ENCODE results near the gene PLA2G2A. TPM values are rescaled to one million over a fixed set of nuclear protein-coding genes. Genes with fewer than 3 reads are reported as not detected.
"Not testable (repeated sequence)": the region's sequence is repeated elsewhere in the genome, so short reads cannot be mapped to it uniquely, and the experiment has no call there.

Gene PLA2G2A
- total RNA-seq, 4 donors from 2014 or later: 6.4 to 69.0 (median 26.7) TPM

- Histone ChIP-seq H3K4me3 (no peak overlapping the region), H3K9me3 (no peaks in the 10 kb centered on the region), H3K36me3 (no peaks in the 10 kb centered on the region), H3K27ac (no peak overlapping the region), H3K4me1 (peaks cover 5% of the 10 kb centered on the region), H3K27me3 (no peaks in the 10 kb centered on the region)
- WGBS: 68% methylated on average over 4 of the region's 4 CpGs
- DNase-seq (ENCODE audit: low spot score in 2 of 2): no peak
- TF ChIP-seq POLR2AphosphoS5 (IDR thresholded peaks at IDR 0.05) (no peak), POLR2A (IDR thresholded peaks at IDR 0.05) (no peak), EP300 (IDR thresholded peaks at IDR 0.05) (no peak), CTCF (IDR thresholded peaks at IDR 0.05) (no peak)
Measured at GRCh38 chr1:19988267-19989006, 9.0 kb upstream of the PLA2G2A start.

GRCh38 chr1:19987719-19988118 lies 8.3 kb upstream of the PLA2G2A start:
- H3K4me1 ChIP-seq: peaks cover 5% of the 10 kb centered on the region
- 93% methylated on average over 2 of the region's 2 CpGs for WGBS
- DNase-seq (ENCODE audit: low spot score in 2 of 2): no peak

GRCh38 chr1:19984409-19985016 lies 5.1 kb upstream of the PLA2G2A start:
- peaks cover 11% of the 10 kb centered on the region for H3K4me1 ChIP-seq
- WGBS: 93% methylated on average over 31 of the region's 32 CpGs

More at GRCh38 chr1:19987719-19988118, 8.3 kb upstream of the PLA2G2A start:
- Histone ChIP-seq H3K27ac (no peak overlapping the region), H3K27me3 (no peaks in the 10 kb centered on the region), H3K4me3 (no peak overlapping the region), H3K9me3 (no peaks in the 10 kb centered on the region), H3K36me3 (no peaks in the 10 kb centered on the region)
- no peak for TF ChIP-seq CTCF (IDR thresholded peaks at IDR 0.05)
- no peak for TF ChIP-seq EP300 (IDR thresholded peaks at IDR 0.05)
- no peak for TF ChIP-seq POLR2AphosphoS5 (IDR thresholded peaks at IDR 0.05)
- TF ChIP-seq POLR2A (IDR thresholded peaks at IDR 0.05): no peak

GRCh38 chr1:19981507-19982312 lies 2.3 kb upstream of the PLA2G2A start:
- TF ChIP-seq EP300 (IDR thresholded peaks at IDR 0.05) (no peak), POLR2AphosphoS5 (IDR thresholded peaks at IDR 0.05) (no peak), POLR2A (IDR thresholded peaks at IDR 0.05) (no peak), CTCF (IDR thresholded peaks at IDR 0.05) (no peak)
- H3K4me3 ChIP-seq: no peak overlapping the region
- H3K9me3 ChIP-seq: no peaks in the 10 kb centered on the region
- 50% methylated on average over 12 of the region's 12 CpGs for WGBS
- H3K36me3 ChIP-seq: no peaks in the 10 kb centered on the region
- H3K27ac ChIP-seq: no peak overlapping the region
- peaks cover 6% of the 10 kb centered on the region for H3K4me1 ChIP-seq
- no peaks in the 10 kb centered on the region for H3K27me3 ChIP-seq
- no peak for DNase-seq (ENCODE audit: low spot score in 2 of 2)

More at GRCh38 chr1:19984409-19985016, 5.1 kb upstream of the PLA2G2A start:
- DNase-seq (ENCODE audit: low spot score in 2 of 2); H3K27me3 ChIP-seq; H3K9me3 ChIP-seq; H3K27ac ChIP-seq; H3K4me3 ChIP-seq; H3K36me3 ChIP-seq: not testable (repeated sequence)

- WGBS: 50% methylated on average over 1 of the region's 1 CpG
- TF ChIP-seq POLR2AphosphoS5 (IDR thresholded peaks at IDR 0.05): no peak
- TF ChIP-seq EP300 (IDR thresholded peaks at IDR 0.05): no peak
- TF ChIP-seq POLR2A (IDR thresholded peaks at IDR 0.05): no peak
- TF ChIP-seq CTCF (IDR thresholded peaks at IDR 0.05): no peak
- Histone ChIP-seq H3K4me1 (peaks cover 6% of the 10 kb centered on the region), H3K4me3 (no peak overlapping the region), H3K27me3 (no peaks in the 10 kb centered on the region), H3K27ac (no peak overlapping the region), H3K9me3 (no peaks in the 10 kb centered on the region), H3K36me3 (no peaks in the 10 kb centered on the region)
- DNase-seq (ENCODE audit: low spot score in 2 of 2): no peak
Measured at GRCh38 chr1:19981170-19981506, 1.7 kb upstream of the PLA2G2A start.

All from suprapubic skin (tissue), 4 donors.